DMS53 (cell line): ENCODE measurements around the gene MSLN.

ENCODE experiments used
- DNase-seq: peaks from one replicate; lab custom pipeline; 2025; lab: John Stamatoyannopoulos, UW

MSLN gene

GRCh38 chr16:807347-808084 is 47.0 kb downstream of the MSLN start:
- DNase-seq: peak; percentile 94

- no peak for DNase-seq
Measured at GRCh38 chr16:808085-808386, 47.5 kb downstream of the MSLN start.

GRCh38 chr16:813204-813915 is 52.8 kb downstream of the MSLN start:
- peak; percentile 48 for DNase-seq

GRCh38 chr16:813916-814412 is 53.4 kb downstream of the MSLN start:
- DNase-seq: no peak

- no peak for DNase-seq
Measured at GRCh38 chr16:814974-815373, 54.4 kb downstream of the MSLN start.

- DNase-seq: no peak
Measured at GRCh38 chr16:815861-816260, 55.3 kb downstream of the MSLN start.

GRCh38 chr16:817001-817906 is 56.7 kb downstream of the MSLN start:
- DNase-seq: peak; percentile 37

- DNase-seq: no peak
Measured at GRCh38 chr16:818132-818531, 57.6 kb downstream of the MSLN start.
